Parathyroid adenoma (tissue), 2 donors: Measurements from ENCODE around the gene ITGB1.

ENCODE experiments used
- H2AFZ ChIP-seq: fragments of 300-600 bp; sonication (generic); one replicate; pipeline ENCODE4 v1.7.0; 2017; ENCODE audit warnings: antibody characterized with exemption, mild to moderate bottlenecking
- H3K27ac ChIP-seq: fragments of 300-600 bp; sonication (generic); one replicate; pipeline ENCODE4 v1.7.0; 2017
- H3K27me3 ChIP-seq: fragments of 300-600 bp; sonication (generic); one replicate; pipeline ENCODE4 v1.7.0; 2017; ENCODE audit warnings: low read length; ENCODE audit not compliant: control insufficient read depth, insufficient read depth
- H3K36me3 ChIP-seq: fragments of 300-600 bp; sonication (generic); one replicate; pipeline ENCODE4 v1.7.0; 2017; ENCODE audit warnings: low read length; ENCODE audit not compliant: control insufficient read depth, insufficient read depth
- H3K4me1 ChIP-seq: fragments of 300-600 bp; sonication (generic); one replicate; pipeline ENCODE4 v1.7.0; 2017; ENCODE audit warnings: control low read depth
- H3K4me2 ChIP-seq: fragments of 300-600 bp; sonication (generic); one replicate; pipeline ENCODE4 v1.7.0; 2017; ENCODE audit warnings: low read length
- H3K4me3 ChIP-seq: fragments of 300-600 bp; sonication (generic); one replicate; pipeline ENCODE4 v1.7.0; 2017; ENCODE audit warnings: low read depth, low read length
- H3K79me2 ChIP-seq: fragments of 300-600 bp; sonication (generic); one replicate; pipeline ENCODE4 v1.7.0; 2017; ENCODE audit warnings: control low read depth
- H3K9ac ChIP-seq: fragments of 300-600 bp; sonication (generic); one replicate; pipeline ENCODE4 v1.7.0; 2017; ENCODE audit warnings: mild to moderate bottlenecking
- H3K9me3 ChIP-seq: fragments of 300-600 bp; sonication (generic); one replicate; pipeline ENCODE4 v1.7.0; 2017; ENCODE audit warnings: low read length; ENCODE audit not compliant: control insufficient read depth
- CTCF ChIP-seq: fragments of 300-600 bp; sonication (generic); IDR thresholded peaks from one replicate; pipeline ENCODE4 v1.7.0; 2017; ENCODE audit warnings: antibody characterized with exemption, mild to moderate bottlenecking
- donor health status: primary hyperparathyroidism.

ITGB1 gene

DNA sequence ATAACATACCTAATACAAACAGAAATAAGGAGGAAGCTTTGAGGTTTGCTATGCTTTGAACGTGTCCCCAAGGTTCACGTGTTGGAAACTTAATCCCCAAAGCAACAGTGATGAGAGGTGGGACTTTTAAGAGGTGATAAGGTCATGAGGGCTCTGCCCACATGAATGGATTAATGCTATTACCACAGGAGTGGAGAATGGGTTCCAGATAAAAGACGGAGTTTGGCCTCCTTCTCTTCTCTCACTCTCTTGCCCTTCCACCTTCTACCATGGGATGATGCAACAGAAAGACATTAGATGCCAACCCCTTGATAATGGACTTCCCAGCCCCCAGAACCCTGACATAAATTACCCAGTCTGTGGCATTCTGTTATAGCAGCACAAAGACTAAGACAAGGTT is 9.6 kb downstream of the ITGB1 start:
- Histone ChIP-seq H3K4me2 (no peak overlapping the region), H3K27ac (no peak overlapping the region), H3K79me2 (peaks cover 51% of the 10 kb centered on the region), H3K9me3 (no peaks in the 10 kb centered on the region), H3K4me3 (no peak overlapping the region), H3K9ac (no peak overlapping the region), H3K36me3 (no peaks in the 10 kb centered on the region), H3K27me3 (no peaks in the 10 kb centered on the region), H2AFZ (no peak overlapping the region), H3K4me1 (peaks cover 32% of the 10 kb centered on the region)
- no peak for TF ChIP-seq CTCF

DNA sequence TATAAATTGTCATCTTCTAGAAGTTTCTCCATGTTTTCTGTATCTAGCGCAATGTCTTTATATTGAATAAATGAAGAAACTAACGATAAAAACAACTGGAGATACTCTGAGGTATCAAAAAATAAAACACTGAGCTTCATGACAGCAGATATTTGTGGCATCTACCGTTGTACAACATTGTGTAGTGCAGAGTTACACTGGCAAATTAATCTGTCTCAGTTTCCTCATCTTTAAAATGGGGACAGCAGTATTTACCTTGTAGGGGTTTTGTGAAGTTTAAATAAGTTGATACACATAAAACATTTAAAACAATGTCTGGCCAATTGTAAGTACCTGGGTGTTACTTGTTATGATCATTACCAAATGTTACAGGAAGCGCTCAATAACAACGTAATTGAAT is 10.4 kb downstream of the ITGB1 start:
- no peak for TF ChIP-seq CTCF
- H3K36me3 ChIP-seq = no peaks in the 10 kb centered on the region
- no peak overlapping the region for H3K4me2 ChIP-seq
- H3K4me3 ChIP-seq = no peak overlapping the region
- H2AFZ ChIP-seq = no peak overlapping the region
- no peaks in the 10 kb centered on the region for H3K9me3 ChIP-seq
- no peak overlapping the region for H3K9ac ChIP-seq
- no peak overlapping the region for H3K27ac ChIP-seq
- peaks cover 31% of the 10 kb centered on the region for H3K4me1 ChIP-seq
- H3K27me3 ChIP-seq = no peaks in the 10 kb centered on the region
- peaks cover 60% of the 10 kb centered on the region for H3K79me2 ChIP-seq

DNA sequence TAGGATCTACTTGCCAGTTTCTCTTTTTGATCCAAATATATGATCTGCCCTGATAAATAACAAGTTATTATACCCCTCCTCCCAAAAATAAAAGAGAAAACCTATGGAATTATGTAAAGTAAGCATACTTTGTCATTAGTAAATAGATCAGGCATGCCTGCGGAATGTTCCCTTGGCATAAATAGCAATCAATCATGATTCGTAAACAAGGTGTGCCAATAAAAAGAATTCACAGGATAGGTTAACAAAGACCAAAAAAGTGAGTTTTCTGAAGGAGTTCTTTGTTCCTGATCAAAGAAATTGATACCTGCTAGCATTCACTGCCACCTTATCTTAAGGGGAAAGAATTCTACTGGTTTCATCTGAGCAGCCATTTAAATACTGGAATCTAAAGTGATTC is 11.9 kb downstream of the ITGB1 start:
- Histone ChIP-seq H3K36me3 (no peaks in the 10 kb centered on the region), H3K27ac (no peak overlapping the region), H2AFZ (no peak overlapping the region), H3K9ac (no peak overlapping the region), H3K79me2 (peaks cover 63% of the 10 kb centered on the region), H3K27me3 (no peaks in the 10 kb centered on the region), H3K4me3 (no peak overlapping the region), H3K9me3 (no peaks in the 10 kb centered on the region), H3K4me1 (peaks cover 33% of the 10 kb centered on the region), H3K4me2 (no peak overlapping the region)
- TF ChIP-seq CTCF = no peak

- Histone ChIP-seq H3K27ac (no peak overlapping the region), H2AFZ (no peak overlapping the region), H3K4me2 (no peak overlapping the region)
Measured at GRCh38 chr10:32943854-32944661, 14.0 kb downstream of the ITGB1 start.

More at GRCh38 chr10:32943854-32944661, 14.0 kb downstream of the ITGB1 start:
- Histone ChIP-seq H3K79me2 (peaks cover 64% of the 10 kb centered on the region), H3K27me3 (no peaks in the 10 kb centered on the region), H3K36me3 (no peaks in the 10 kb centered on the region), H3K9ac (no peak overlapping the region), H3K9me3 (no peaks in the 10 kb centered on the region), H3K4me3 (no peak overlapping the region), H3K4me1 (peaks cover 39% of the 10 kb centered on the region)
- no peak for TF ChIP-seq CTCF
